Fibroblast of mammary gland (primary cell): ENCODE data around the gene TAF6L.

Experiments
- DNase-seq: peaks from one replicate; pipeline ENCODE4 v3.0.0-alpha.2; 2010; ENCODE audit warnings: low read depth
- H3K4me3 ChIP-seq: 2 replicates; pipeline ENCODE4 v1.5.1; 2011; ENCODE audit warnings: low read depth, mild to moderate bottlenecking, low read length, moderate library complexity; ENCODE audit not compliant: control insufficient read depth
- TF ChIP-seq, protein P1 (sequence below): conservative IDR thresholded peaks from 2 replicates; pipeline ENCODE4 v1.5.1; 2011; ENCODE audit warnings: low read depth, low read length, inconsistent platforms; ENCODE audit not compliant: control insufficient read depth, insufficient read depth

Gene TAF6L

DNA sequence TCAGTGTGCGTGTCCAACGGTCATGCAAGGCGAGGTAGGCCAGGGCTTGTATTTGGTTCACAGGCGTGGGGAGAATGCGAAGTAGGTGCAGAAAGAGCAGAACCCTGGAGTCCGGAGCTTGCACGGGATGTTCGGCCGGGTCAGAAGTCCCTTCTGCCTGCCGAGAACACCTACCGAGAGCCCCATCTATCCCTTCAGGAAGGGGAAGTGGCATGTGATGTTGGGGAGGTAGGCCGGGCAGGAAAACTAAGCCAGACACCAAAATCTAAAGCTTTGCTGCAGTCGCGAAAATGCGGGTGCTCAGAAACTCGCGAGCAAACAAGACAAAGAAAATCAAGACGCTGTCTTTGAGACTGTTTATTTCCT is 435 bp upstream of the TAF6L start:
- peak overlapping the region; percentile 67 for H3K4me3 ChIP-seq
- DNase-seq: no peak
- TF ChIP-seq, protein P1, sequence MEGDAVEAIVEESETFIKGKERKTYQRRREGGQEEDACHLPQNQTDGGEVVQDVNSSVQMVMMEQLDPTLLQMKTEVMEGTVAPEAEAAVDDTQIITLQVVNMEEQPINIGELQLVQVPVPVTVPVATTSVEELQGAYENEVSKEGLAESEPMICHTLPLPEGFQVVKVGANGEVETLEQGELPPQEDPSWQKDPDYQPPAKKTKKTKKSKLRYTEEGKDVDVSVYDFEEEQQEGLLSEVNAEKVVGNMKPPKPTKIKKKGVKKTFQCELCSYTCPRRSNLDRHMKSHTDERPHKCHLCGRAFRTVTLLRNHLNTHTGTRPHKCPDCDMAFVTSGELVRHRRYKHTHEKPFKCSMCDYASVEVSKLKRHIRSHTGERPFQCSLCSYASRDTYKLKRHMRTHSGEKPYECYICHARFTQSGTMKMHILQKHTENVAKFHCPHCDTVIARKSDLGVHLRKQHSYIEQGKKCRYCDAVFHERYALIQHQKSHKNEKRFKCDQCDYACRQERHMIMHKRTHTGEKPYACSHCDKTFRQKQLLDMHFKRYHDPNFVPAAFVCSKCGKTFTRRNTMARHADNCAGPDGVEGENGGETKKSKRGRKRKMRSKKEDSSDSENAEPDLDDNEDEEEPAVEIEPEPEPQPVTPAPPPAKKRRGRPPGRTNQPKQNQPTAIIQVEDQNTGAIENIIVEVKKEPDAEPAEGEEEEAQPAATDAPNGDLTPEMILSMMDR: no peak

DNA sequence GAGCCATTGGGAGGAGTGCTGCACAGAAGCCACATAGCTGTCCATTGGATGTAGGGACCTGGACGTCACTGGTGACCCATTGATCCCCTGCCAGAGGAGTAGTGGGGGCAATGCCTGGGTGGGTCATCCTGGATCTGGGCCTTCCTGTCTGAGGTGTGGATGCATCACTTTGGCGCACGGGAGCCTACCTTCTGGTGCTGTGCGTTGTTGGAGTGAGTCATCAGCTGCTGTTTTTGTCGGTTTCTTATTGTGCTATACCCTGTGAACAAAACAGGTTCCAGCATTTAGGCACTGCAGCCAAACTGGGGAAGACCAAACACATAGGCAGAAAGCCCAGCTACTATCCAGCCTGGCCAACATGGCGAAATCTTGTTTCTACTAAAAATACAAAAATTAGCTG is 3.2 kb downstream of the TAF6L start:
- H3K4me3 ChIP-seq: no peak overlapping the region
- TF ChIP-seq, protein P1: no peak
- DNase-seq: no peak

DNA sequence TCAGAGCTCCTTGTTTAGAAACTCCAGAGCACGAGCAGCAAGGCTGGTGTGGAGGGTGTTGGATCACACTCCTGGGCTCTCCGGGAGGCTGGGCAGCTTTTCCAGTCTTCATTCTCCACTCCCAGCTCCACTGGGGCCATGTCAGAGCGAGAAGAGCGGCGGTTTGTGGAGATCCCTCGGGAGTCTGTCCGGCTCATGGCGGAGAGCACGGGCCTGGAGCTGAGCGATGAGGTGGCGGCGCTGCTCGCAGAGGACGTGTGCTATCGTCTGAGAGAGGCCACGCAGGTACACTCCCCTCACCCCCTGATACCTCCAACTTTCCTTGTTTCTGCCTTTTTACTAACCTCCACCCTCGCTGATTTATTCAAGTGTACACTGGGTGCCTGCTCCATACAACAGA is 4.5 kb downstream of the TAF6L start:
- H3K4me3 ChIP-seq: no peak overlapping the region
- no peak for DNase-seq
- TF ChIP-seq, protein P1: no peak

DNA sequence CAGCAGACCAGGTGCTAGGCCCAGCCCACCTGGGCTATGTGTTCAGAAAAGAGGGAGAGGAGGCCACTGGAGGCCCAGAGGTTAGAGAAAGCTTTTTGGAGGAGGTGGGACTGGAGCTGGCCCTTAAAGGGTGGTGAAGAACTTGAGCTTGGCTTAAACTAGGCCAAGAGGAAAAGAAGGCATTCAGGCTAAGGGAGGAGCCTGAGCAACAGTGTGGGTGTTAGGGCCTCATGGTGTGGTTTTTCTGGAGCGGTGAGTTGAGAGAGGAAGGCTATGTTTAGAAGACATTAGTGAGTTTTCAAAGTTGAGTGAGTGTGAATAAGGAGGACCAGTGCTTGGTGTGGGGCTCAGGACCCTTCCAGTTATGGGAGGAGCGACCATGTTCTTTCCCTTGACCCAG is 6.2 kb downstream of the TAF6L start:
- DNase-seq: no peak
- TF ChIP-seq, protein P1: no peak
- no peak overlapping the region for H3K4me3 ChIP-seq

DNA sequence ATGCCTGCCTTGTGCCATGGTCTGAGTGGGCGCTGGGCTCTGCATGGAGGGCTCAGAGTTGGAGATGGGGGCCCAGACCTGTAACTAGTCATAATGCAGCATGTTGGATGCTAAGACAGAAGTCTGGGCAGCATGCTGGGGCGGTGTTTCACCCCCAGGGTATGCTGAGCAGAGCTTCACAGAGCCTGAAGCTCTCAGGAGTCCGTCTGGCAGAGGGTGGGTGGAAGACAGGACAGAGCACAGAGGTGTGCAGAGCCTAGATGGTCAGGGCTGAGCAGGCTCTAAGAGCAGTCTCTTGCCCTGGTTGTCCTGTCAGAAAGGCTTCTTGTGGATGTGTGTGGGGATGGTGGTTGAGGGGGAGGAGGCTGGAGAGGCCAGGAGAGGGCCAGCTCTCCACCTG is 7.2 kb downstream of the TAF6L start:
- TF ChIP-seq, protein P1: no peak
- H3K4me3 ChIP-seq: no peak overlapping the region

DNA sequence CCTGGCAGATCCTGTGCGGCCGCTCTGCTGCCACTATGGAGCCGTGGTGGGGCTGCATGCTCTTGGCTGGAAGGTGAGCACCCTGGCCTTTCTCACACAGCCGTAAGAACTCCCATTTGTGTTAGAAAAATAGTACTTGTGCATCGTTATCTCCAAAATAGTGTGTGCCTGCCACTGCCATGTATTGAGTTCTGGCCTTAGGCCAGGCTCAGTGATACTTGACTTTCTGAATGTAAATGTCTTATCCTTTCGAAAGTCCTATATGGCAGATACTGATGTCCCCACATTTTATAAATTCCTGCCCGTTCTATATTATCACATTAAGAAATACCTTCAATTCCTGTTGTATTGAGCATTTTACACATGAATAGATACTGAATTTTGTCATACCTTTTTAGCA is 11.6 kb downstream of the TAF6L start:
- TF ChIP-seq, protein P1: no peak
- H3K4me3 ChIP-seq: no peak overlapping the region
- DNase-seq: no peak

More for the DNA sequence above, 7.2 kb downstream of the TAF6L start:
- no peak for DNase-seq

DNA sequence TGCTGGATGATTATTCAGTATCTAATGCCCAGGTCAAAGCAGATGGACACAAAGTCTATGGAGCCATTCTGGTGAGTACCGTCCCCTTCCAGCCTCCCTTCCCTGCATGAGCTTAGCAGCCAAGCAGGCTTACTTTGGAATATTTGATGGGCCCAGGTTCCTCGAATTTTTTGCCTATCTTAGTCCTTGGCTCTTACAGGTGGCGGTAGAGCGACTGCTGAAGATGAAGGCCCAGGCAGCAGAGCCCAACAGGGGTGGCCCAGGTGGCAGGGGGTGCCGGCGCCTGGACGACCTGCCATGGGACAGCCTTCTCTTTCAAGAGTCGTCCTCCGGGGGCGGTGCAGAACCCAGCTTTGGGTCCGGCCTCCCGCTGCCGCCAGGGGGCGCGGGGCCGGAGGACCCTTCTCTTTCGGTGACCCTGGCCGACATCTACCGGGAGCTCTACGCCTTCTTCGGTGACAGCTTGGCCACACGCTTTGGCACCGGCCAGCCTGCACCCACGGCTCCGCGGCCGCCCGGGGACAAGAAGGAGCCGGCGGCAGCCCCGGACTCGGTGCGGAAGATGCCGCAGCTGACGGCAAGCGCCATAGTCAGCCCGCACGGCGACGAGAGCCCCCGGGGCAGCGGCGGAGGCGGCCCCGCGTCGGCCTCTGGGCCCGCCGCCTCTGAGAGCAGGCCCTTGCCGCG is 15.3 kb downstream of the TAF6L start:
- TF ChIP-seq, protein P1: peak; percentile 90
- DNase-seq: peak; percentile 68
- H3K4me3 ChIP-seq: peak overlapping the region; percentile 93
